Smooth muscle cell of the umbilical artery (primary cell): ENCODE results near the gene WDR73. TPM values are rescaled to one million over a fixed set of nuclear protein-coding genes. Genes with fewer than 3 reads are reported as not detected.

ENCODE experiments used
- total RNA-seq: library from RNA; depleted of rRNA; stranded (reverse); fragments of >200 nt; gene quantifications from 2 replicates; pipeline ENCODE4 v1.2.3, GENCODE V29; 2014

The WDR73 gene
- 22.2 and 28.5 TPM in 2 replicates for total RNA-seq

GRCh38 chr15:84653910-84654688, at the start of gene WDR73:
WDR73 (minus strand) TSS chr15:84654283; CDS start chr15:84654274, 9 bp downstream.

GRCh38 chr15:84658080-84658787, 4.2 kb upstream of the WDR73 start, which contains the start of gene NMB:
NMB (minus strand) TSS chr15:84658199; CDS start chr15:84658152, 47 bp downstream.

GRCh38 chr15:84600687-84601554, 53.2 kb downstream of the WDR73 start, which contains the start of gene ZSCAN2:
ZSCAN2 (plus strand) TSS chr15:84601009; CDS start chr15:84603928, 2,919 bp downstream.

Other genes starting within 250 kb of the WDR73 start
- gene ZSCAN2, start 53.3 kb downstream of the WDR73 start, total RNA-seq, result 10.1 and 12.5 TPM in 2 replicates
- 2.1 and 3.3 TPM in 2 replicates for gene NMB, start 3.9 kb upstream of the WDR73 start, total RNA-seq
- gene SEC11A, start 61.9 kb upstream of the WDR73 start, total RNA-seq, result 207 and 347 TPM in 2 replicates
- gene ZNF592, start 94.3 kb upstream of the WDR73 start, total RNA-seq, result 4.8 and 8.1 TPM in 2 replicates
- 0.89 and 9.8 TPM in 2 replicates for gene ALPK3, start 163.1 kb upstream of the WDR73 start, total RNA-seq
- gene SLC28A1, start 230.4 kb upstream of the WDR73 start, total RNA-seq, result not detected in 2 replicates